ENCODE measurements around the gene SCN8A. TPM values are rescaled to one million over a fixed set of nuclear protein-coding genes. Genes with fewer than 3 reads are reported as not detected.

Gene SCN8A
- polyA plus RNA-seq, 2 of the 4 experiments (the other 2 are of a cell fraction) = 1.8 to 4.8 TPM

DNA sequence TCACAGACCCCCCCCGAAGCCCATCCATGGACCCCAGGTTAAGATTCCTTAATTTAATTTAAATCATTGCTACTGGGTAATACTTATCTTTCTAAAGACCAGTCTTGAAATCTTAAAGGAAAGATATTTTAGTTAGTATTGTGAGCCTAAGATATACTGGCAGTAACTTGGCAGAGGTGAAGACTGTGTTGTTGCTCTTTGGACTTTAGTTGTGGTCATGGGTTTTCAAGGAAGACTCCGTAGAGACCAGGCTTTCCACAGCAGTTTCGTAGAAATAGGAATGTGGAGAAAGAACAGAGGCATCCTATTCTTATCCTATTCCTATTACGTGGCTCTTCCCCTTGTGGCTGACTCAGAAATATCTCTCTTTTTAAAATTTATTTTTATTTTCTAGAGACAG is 99.0 kb downstream of the SCN8A start:
- TF ChIP-seq RNF2 (IDR thresholded peaks at IDR 0.05; ENCODE audit: borderline replicate concordance, low read depth) (no peak), FOXS1 (CRISPR knock-in tag; IDR thresholded peaks at IDR 0.05) (no peak), RFX5 (IDR thresholded peaks at IDR 0.05) (no peak), ZNF302 (CRISPR knock-in tag; IDR thresholded peaks at IDR 0.05) (no peak), TP53 (CRISPR knock-in tag; IDR thresholded peaks at IDR 0.05) (no peak), PHF8 (IDR thresholded peaks at IDR 0.05; ENCODE audit: borderline replicate concordance, low read depth) (no peak), FOSL2 (IDR thresholded peaks at IDR 0.05) (no peak), FOSL2 (CRISPR knock-in tag; IDR thresholded peaks at IDR 0.05) (no peak), BHLHE40 (IDR thresholded peaks at IDR 0.05; ENCODE audit: low read depth, low read length) (no peak), POLR2A (IDR thresholded peaks at IDR 0.05; ENCODE audit: low read length) (no peak), MAFK (IDR thresholded peaks at IDR 0.05; ENCODE audit: partially characterized antibody) (no peak), MAZ (IDR thresholded peaks at IDR 0.05; ENCODE audit: borderline replicate concordance, low read depth, low read length) (no peak), EP300 (IDR thresholded peaks at IDR 0.05) (no peak), ZFP36 (IDR thresholded peaks at IDR 0.05; ENCODE audit: borderline replicate concordance, partially characterized antibody) (no peak)
- TF ChIP-seq, protein P1, sequence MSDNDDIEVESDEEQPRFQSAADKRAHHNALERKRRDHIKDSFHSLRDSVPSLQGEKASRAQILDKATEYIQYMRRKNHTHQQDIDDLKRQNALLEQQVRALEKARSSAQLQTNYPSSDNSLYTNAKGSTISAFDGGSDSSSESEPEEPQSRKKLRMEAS (IDR thresholded peaks at IDR 0.05) = no peak
- TF ChIP-seq, protein P2, sequence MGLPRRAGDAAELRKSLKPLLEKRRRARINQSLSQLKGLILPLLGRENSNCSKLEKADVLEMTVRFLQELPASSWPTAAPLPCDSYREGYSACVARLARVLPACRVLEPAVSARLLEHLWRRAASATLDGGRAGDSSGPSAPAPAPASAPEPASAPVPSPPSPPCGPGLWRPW (IDR thresholded peaks at IDR 0.05) = no peak
- TF ChIP-seq, protein P3, sequence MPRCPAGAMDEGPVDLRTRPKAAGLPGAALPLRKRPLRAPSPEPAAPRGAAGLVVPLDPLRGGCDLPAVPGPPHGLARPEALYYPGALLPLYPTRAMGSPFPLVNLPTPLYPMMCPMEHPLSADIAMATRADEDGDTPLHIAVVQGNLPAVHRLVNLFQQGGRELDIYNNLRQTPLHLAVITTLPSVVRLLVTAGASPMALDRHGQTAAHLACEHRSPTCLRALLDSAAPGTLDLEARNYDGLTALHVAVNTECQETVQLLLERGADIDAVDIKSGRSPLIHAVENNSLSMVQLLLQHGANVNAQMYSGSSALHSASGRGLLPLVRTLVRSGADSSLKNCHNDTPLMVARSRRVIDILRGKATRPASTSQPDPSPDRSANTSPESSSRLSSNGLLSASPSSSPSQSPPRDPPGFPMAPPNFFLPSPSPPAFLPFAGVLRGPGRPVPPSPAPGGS (IDR thresholded peaks at IDR 0.05) = no peak
- Histone ChIP-seq H3K4me3 (no peak overlapping the region), H3K4me2 (no peak overlapping the region), H3K9me3 (no peaks in the 10 kb centered on the region), H3K4me1 (peaks cover 3% of the 10 kb centered on the region), H3K27ac (no peak overlapping the region)
- 81% methylated on average over 4 of the region's 4 CpGs for WGBS (ENCODE audit: missing lambda C conversion rate)
- FAIRE-seq (no peak), ATAC-seq (no peak), DNase-seq (ENCODE audit: low read depth in 1 of 2, low spot score in 1 of 2) (no peak)
- ChIA-PET POLR2A (no interaction called here), CTCF (interaction anchor here (3.4 kb wide), 1 partner anchor 12 kb away, joined by 19 read pairs; no protein-coding TSS in a partner anchor)

DNA sequence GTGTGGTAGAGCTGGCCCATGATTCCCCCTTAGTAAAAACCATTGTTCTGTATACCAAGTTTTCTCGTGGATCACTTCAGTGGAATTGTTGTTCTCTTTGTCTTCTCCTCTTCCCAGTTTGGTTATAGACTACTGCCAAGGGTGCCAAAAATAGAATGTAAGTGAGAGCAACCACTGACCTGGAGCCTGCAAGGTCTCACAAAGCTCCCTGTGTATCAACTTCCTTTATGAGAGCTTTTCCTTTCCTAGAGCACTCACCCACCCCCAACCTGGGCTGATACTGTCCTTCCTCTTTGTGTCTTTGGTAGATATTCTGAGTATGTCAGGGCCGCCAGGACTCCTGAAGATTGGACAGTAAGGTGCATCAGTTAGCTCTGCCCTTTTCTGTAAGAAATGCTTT is 101.0 kb downstream of the SCN8A start:
- no peaks in the 10 kb centered on the region for H3K9me3 ChIP-seq
- 73% methylated on average over 2 of the region's 2 CpGs for WGBS (ENCODE audit: missing lambda C conversion rate)
- ChIA-PET POLR2A (no interaction called here), CTCF (interaction anchor here (1.0 to 3.4 kb wide), 4 partner anchors 11 to 271 kb away, joined by 3 to 19 read pairs (median 4); no protein-coding TSS in a partner anchor)
- ATAC-seq = no peak
- no peak for FAIRE-seq
- no peaks in the 10 kb centered on the region; the same call in 2 of the 3 replicates for H3K4me1 ChIP-seq
- no peak for DNase-seq (ENCODE audit: low read depth in 1 of 2, low spot score in 1 of 2)
- H3K27ac ChIP-seq = no peak overlapping the region
- TF ChIP-seq FOSB (CRISPR knock-in tag; IDR thresholded peaks at IDR 0.05) (no peak), HDAC2 (IDR thresholded peaks at IDR 0.05) (no peak), NR3C1 (IDR thresholded peaks at IDR 0.05) (no peak), FOSL2 (IDR thresholded peaks at IDR 0.05) (no peak), FOSL2 (CRISPR knock-in tag; IDR thresholded peaks at IDR 0.05) (no peak), CEBPB (IDR thresholded peaks at IDR 0.05) (no peak), MAFK (IDR thresholded peaks at IDR 0.05; ENCODE audit: partially characterized antibody) (no peak), NPAS2 (CRISPR knock-in tag; IDR thresholded peaks at IDR 0.05; ENCODE audit: borderline replicate concordance) (no peak), EP300 (IDR thresholded peaks at IDR 0.05) (no peak), JUN (IDR thresholded peaks at IDR 0.05) (no peak), ZC3H11A (IDR thresholded peaks at IDR 0.05) (no peak), HOXA7 (CRISPR knock-in tag; IDR thresholded peaks at IDR 0.05) (no peak), EHMT2 (IDR thresholded peaks at IDR 0.05; ENCODE audit: low read depth) (no peak), ESRRA (IDR thresholded peaks at IDR 0.05; ENCODE audit: borderline replicate concordance, low read length) (no peak), NFE2L2 (conservative IDR thresholded peaks at IDR 0.05; ENCODE audit: low read length) (no peak), KDM5A (IDR thresholded peaks at IDR 0.05) (no peak)
- TF ChIP-seq, protein P4, sequence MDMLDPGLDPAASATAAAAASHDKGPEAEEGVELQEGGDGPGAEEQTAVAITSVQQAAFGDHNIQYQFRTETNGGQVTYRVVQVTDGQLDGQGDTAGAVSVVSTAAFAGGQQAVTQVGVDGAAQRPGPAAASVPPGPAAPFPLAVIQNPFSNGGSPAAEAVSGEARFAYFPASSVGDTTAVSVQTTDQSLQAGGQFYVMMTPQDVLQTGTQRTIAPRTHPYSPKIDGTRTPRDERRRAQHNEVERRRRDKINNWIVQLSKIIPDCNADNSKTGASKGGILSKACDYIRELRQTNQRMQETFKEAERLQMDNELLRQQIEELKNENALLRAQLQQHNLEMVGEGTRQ (IDR thresholded peaks at IDR 0.05) = no peak
- TF ChIP-seq, protein P3 (IDR thresholded peaks at IDR 0.05) = no peak
- TF ChIP-seq, protein P5, sequence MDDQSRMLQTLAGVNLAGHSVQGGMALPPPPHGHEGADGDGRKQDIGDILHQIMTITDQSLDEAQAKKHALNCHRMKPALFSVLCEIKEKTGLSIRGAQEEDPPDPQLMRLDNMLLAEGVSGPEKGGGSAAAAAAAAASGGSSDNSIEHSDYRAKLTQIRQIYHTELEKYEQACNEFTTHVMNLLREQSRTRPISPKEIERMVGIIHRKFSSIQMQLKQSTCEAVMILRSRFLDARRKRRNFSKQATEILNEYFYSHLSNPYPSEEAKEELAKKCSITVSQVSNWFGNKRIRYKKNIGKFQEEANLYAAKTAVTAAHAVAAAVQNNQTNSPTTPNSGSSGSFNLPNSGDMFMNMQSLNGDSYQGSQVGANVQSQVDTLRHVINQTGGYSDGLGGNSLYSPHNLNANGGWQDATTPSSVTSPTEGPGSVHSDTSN (IDR thresholded peaks at IDR 0.05) = no peak
- TF ChIP-seq, protein P6, sequence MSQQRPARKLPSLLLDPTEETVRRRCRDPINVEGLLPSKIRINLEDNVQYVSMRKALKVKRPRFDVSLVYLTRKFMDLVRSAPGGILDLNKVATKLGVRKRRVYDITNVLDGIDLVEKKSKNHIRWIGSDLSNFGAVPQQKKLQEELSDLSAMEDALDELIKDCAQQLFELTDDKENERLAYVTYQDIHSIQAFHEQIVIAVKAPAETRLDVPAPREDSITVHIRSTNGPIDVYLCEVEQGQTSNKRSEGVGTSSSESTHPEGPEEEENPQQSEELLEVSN (IDR thresholded peaks at IDR 0.05; ENCODE audit: borderline replicate concordance, low read depth) = no peak
- H3K4me2 ChIP-seq = no peak overlapping the region
- no peak overlapping the region for H3K4me3 ChIP-seq

Measured in A549 (cell line).